Ovary (tissue), 3 donors: ENCODE results near the gene ANTXRL.

Experiments
- EP300 ChIP-seq: sonication (generic); formaldehyde crosslinking; IDR thresholded peaks from one replicate; pipeline ENCODE4 v1.6.1; 2017; ENCODE audit warnings: antibody characterized with exemption
- POLR2A ChIP-seq: fragments of 450-650 bp; IDR thresholded peaks from one replicate; pipeline ENCODE4 v1.6.1; 2017; ENCODE audit warnings: antibody characterized with exemption, mild to moderate bottlenecking, moderate library complexity
- TF ChIP-seq, protein P1 (sequence below), 3 donors: fragments of 450-650 bp in 2 of 3; fragments of 200-600 bp in 1 of 3; IDR thresholded peaks; one replicate each; pipeline versions ENCODE4 v1.5.1 to v1.8.0; 2016 to 2022; ENCODE audit warnings: antibody characterized with exemption in 3 of 3, mild to moderate bottlenecking in 1 of 3
- donor health status: DM: no; HTN: no; CAD: no.

GRCh38 chr10:46254007-46254383, 32.8 kb upstream of the ANTXRL start:
- TF ChIP-seq POLR2A, result no peak
- TF ChIP-seq, protein P1, sequence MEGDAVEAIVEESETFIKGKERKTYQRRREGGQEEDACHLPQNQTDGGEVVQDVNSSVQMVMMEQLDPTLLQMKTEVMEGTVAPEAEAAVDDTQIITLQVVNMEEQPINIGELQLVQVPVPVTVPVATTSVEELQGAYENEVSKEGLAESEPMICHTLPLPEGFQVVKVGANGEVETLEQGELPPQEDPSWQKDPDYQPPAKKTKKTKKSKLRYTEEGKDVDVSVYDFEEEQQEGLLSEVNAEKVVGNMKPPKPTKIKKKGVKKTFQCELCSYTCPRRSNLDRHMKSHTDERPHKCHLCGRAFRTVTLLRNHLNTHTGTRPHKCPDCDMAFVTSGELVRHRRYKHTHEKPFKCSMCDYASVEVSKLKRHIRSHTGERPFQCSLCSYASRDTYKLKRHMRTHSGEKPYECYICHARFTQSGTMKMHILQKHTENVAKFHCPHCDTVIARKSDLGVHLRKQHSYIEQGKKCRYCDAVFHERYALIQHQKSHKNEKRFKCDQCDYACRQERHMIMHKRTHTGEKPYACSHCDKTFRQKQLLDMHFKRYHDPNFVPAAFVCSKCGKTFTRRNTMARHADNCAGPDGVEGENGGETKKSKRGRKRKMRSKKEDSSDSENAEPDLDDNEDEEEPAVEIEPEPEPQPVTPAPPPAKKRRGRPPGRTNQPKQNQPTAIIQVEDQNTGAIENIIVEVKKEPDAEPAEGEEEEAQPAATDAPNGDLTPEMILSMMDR (IDR thresholded peaks at IDR 0.05), result no peak
- no peak for TF ChIP-seq EP300
